SW 1271 (cell line): Measurements from ENCODE around the gene FXYD5.
A peak's percentile ranks its signal among the peaks of the same experiment; 100 is the strongest.
"Not testable (repeated sequence)": the region's sequence is repeated elsewhere in the genome, so short reads cannot be mapped to it uniquely, and the experiment has no call there.

ENCODE experiments used
- DNase-seq, 2 experiments: peaks; one replicate each; lab custom pipeline; 2025; lab: John Stamatoyannopoulos, UW

FXYD5 gene

DNA sequence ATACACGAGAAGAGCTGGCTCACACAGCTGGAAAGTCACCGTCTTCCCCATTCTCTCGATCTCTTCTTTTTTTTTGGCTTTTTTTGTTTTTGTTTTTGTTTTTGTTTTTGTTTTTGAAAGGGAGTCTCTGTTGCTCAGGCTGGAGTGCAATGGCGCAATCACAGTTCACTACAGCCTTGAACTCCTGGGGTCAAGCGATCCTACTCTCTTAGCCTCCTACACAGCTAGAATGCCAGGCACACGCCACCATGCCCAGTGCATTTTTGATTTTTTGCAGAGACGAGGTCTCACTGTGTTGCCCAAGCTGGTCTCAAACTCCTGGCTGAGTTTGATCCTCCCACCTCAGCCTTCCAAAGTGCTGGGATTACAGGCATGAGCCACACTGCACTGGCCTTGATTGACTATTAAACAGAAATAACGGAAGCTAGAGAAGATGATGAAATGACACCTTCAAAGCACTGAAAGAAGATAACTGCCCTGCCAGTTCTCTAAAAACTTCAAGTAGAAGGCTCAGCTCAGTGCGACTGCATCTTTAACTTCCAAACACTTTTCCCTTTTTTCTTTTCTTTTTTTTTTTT lies 34.9 kb upstream of the FXYD5 start:
- DNase-seq = no peak

DNA sequence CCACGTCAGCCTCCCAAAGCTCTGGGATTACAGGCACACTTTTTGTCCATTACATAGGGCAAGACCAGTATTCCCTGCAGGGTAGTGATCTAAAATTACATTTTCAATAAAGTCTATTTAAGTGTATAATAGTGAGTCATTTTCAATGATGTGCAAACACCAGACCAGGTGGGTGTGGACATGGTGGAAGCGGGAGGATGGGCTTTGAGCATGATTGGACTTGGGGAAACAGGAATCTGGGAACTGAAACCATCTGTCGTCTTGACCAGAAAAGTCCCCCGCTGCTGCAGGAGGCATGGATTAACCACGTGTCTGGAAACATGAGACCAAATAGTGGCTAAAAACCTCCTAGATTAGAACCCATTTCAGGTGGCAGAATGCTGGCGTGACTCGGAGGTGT lies 34.0 kb upstream of the FXYD5 start:
- no peak for DNase-seq

DNA sequence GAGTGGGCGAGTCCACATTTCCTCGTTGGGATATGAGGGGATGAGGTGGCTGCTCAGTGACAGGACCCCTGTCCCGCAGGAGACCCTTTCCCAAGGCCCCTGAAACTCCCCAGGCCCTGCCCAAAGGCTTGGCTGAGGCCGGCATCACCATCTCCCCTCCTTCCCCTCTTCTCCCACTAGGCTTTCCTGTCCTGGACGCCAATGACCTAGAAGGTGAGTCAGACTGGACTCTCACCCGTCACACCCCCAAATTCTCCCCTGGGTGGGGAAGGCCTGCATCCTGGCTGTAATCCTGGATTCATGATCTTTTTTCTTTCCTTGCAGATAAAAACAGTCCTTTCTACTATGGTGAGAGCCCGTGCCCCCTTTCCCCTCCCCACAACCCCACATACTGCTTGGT lies 33.6 kb upstream of the FXYD5 start:
- no peak for DNase-seq

DNA sequence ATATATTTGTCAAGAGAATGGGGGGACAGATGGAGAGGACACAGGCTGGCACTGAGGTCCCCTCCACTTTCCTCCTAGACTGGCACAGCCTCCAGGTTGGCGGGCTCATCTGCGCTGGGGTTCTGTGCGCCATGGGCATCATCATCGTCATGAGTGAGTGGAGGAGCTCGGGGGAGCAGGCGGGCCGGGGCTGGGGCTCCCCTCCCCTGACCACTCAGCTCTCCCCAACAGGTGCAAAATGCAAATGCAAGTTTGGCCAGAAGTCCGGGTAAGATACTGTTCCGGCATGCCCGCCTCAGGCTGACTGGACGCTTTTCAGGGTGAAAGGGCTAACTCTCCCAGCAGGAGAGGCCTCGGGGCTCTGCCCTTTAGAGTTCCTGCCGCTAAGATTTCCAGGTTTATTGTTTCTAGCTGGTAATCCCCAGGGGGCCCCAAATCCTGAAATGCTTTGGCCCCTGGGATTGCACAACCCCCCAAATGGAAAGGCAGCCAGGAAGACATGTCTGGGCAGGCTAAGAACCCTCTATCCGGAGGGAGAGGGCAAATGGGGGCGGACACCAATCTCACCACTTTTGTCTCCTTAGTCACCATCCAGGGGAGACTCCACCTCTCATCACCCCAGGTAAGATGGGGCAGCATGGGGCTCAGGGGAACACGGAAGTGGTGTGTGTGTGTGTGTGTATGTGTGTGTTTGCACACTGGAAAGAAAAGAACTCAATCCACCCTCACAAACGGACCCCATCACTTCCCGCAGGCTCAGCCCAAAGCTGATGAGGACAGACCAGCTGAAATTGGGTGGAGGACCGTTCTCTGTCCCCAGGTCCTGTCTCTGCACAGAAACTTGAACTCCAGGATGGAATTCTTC lies 31.6 kb upstream of the FXYD5 start:
- DNase-seq = no peak

DNA sequence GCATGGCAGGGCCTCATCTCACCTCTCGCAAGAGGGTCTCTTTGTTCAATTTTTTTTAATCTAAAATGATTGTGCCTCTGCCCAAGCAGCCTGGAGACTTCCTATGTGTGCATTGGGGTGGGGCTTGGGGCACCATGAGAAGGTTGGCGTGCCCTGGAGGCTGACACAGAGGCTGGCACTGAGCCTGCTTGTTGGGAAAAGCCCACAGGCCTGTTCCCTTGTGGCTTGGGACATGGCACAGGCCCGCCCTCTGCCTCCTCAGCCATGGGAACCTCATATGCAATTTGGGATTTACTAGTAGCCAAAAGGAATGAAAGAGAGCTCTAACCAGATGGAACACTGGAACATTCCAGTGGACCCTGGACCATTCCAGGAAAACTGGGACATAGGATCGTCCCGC lies 31.0 kb upstream of the FXYD5 start:
- DNase-seq = no peak

DNA sequence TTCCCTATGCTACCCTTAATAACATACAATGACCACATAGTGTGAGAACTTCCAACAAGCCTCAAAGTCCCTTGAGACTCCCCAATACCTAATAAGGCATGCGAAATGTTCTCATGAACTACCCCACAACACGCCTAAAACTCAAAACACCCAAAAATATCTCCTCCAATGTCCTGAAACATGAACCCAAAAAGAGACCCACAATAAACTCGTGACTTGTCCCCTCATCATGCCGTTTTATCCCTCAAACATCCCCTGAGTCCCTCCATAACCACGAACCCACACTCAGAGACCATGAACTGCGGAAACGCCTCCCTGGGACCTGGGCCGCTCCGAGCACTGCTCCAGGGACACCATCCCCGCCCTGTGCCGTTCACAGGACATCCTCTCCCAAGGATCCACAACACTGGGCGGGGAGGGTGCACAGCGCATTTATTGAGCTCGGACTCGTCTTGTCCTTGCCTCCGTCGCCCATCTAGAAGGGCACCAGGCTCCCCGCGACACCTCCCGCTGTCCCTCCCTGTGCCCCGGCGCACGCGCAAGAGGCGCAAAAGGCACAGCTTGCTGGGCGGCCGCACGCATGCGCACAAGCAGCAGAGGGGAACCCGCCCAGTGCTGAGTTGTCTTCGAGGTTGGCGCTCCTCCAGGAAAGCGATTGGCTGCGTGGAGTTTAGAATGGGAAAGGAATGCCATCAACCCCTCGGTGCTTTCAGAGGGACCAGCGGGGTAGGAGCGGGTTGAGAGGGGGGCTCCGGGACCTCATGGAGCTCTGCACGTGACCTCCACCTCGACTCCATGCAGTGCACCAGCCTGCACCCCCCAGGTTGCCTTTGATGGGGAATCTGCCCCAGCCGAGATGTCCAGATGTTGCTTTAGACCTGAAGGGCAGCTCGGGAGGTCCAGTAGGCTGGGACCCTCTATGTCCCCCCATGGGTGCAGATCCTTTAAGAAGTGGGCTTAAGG lies 30.2 kb upstream of the FXYD5 start:
- DNase-seq = peak; percentile 23 to 75

DNA sequence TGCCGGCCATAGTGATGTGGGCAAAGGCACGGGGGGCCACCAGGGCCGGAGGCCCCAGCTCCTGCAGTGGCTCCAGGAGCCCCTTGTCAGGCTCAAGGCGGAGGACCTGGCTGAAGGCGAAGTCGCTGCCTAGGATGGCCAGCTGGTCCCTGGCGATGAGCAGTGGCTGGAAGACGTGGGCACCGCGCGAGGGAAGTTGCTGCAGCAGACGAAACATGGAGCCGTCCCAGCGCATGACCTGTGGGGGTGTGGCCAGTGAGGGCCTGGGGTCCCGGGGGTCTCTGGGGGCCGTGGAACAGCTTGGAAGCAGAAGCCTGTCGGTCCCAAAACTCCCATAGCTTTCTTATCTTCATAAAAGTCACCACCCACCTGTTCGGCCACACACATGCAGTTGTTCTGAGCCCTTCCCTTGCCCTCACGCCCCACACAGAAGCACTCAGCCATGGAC lies 29.2 kb upstream of the FXYD5 start:
- no peak for DNase-seq

DNA sequence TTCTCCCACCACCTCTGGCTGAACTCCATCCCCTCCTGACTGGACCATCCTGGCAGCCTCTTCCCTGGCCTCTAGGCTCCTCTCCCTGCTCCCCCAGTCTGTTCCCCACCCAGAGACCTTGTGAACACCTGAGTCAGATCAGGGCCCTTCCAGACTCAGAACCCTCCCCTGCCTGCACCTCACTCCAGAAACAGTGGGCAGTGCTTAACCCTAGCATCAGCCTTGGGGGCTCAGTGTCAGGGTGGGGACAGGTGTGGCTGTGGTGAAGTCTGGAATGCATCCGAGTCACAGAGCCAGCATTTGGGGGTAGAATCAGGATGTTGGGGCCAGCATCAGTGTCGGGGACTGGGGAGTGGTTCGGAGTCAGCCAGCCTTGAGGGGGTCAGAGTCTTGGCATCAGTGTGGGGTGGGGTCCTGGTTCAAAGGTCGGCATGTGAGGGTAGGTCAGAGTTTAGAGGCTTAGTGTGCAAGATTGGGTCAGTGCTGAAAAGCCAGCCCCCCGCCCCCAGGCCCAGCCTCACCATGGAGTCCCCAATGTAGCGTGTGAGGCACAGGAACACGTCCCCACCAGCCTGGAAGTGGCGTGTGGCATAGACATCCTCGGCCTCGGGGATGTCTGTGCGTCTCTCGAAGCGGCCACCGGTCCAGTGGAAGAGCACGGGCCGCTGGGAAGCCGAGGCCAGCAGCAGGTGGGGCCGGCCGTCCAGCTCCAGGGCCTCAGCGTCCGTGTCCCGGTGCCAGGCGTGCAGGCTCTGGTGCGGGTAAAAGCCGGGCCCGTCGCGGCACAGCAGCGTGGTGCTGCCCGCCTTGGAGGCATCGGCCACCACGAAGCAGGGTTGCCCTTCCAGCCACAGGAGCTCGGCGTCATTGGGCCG lies 28.5 kb upstream of the FXYD5 start:
- no peak for DNase-seq

DNA sequence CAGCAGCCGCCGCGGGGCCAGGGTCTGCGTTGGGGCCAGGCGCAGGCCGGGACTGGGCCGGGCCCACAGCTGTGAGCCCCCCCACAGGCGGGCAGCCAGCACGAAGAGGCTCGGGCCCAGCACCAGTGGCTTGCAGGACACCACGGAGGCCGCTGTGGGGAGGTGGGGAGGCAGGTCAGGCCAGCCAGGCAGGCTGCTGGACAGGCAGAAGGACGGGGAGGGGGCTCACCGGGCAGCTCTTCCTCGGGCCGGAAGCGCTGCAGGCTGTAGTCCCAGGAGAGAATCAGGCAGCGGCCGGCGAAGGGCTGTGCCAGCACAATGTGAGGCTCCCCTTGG lies 27.9 kb upstream of the FXYD5 start:
- no peak for DNase-seq

DNA sequence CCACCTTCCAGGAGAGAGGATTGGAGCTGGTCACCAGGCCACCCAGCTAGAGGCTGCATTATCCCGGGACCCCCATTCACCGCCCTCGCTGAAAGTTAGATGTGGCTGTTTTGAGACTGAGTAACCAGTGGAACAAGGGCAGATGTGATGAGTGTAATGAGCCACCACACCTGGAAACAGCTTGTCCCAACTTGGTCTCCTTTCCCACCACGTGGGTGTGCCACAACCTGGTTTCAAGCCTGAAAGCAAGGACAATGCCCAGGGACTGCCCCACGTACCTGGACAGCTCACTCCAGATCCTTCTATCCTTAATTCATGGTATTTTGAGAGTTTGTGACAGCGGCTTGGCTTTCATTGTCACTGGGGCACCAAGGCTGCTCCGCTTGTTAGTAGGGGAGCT lies 26.7 kb upstream of the FXYD5 start:
- no peak for DNase-seq

DNA sequence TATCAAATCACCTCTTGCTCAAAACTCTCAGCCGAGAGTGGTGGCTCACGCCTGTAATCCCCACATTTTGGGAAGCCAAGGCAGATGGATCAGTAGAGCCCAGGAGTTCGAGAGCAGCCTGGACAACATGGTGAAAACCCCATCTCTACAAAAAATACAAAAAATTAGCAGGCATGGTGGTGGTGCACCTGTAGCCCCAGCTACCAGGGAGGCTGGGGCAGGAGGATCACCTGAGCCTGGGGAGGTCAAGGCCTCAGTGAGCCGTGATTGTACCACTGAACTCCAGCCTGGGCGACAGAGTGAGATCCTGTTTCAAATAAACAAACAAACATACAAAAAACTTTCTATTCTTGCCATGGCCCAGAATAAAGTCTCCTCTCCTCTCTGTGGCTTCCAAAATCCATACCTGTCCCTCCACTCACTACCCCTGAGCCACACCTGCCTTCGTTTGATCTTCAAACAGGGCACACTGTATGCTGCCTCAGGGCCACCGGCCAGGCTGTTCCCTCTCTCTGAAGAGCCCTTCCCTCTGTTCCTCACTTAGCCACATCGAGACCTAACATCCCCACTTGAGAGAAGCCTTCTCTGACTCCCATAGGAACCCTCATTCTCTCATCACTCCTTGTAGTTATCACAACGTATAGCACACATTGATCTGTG lies 26.0 kb upstream of the FXYD5 start:
- DNase-seq = no peak

DNA sequence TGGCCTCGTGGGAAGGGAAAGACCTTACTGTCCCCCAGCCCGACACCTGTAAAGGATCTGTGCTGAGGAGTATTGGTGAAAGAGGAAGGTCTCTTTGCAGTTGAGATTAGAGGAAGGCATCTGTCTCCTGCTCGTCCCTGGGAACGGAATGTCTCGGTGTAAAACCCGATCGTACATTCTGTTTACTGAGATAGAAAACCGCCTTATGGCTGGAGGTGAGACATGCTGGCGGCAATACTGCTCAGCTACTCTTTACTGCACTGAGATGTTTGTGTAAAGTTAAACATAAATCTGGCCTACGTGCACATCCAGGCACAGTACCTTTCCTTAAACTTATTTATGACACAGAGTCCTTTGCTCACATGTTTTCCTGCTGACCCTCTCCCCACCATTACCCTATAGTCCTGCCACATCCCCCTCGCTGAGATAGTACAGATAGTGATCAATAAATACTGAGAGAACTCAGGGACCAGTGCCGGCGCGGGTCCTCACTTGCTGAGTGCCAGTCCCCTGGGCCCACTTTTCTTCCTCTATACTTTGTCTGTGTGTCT lies 24.7 kb upstream of the FXYD5 start:
- not testable (repeated sequence) for DNase-seq

DNA sequence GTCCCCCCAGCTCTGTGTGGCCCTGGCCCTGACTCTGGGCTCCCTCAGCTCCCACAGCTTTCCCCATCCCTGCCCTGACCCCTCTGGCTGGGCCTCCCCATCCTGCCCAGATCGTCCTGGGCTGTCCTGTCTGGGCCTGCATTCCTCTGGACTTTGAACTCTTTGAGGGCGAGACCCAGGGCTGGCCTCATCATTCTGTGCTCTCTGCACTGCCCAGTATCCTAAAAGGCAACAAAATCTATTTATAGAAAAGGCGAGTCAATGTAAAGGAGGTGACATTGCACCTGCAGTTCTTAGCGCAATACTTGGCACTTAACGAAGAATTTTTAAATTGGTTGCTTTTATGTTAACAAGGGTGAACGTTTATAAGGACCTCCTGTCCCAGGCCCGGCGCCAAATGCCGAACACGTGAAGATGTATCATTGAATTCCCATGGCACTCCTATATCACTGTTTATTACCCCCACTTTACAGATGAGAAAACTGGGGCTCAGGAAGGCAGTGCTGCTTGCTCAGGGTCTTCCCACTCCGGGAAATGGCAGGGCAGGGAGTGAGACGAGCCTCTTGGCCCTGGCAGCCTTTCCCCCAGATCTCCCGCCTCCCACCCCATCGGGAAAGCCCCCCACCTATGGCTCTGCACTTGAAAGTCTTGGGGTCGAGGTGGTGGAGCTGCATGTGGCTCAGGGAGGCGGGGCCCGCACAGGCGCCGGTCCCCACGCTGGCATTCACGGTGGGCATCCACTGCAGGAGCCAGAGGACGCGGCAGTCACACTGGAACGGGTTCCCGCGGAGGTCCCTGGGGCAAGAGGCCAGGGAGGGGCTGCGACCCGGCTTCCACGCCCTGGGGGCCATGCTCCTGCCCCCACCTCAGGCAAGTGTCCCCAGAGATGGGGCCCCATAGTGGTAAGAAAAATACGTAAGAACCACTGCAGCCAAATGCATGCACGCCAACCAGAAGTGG lies 23.5 kb upstream of the FXYD5 start:
- no peak for DNase-seq

DNA sequence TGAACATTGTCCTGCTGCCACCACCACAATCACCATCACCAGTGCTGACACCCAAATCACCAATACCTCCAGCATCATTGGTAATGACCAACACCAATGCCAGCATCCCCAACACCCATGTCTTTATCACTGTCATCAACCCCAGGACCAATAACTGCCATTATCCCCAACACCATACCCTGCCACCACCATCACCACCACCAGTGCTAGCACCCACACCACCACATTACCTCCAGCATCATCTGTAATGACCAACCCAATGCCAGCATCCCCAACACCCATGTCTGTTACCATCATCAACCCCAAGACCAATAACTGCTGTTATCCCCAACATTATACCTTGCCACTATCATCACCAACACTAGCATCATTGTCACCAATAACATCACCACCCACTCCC lies 22.3 kb upstream of the FXYD5 start:
- no peak for DNase-seq

DNA sequence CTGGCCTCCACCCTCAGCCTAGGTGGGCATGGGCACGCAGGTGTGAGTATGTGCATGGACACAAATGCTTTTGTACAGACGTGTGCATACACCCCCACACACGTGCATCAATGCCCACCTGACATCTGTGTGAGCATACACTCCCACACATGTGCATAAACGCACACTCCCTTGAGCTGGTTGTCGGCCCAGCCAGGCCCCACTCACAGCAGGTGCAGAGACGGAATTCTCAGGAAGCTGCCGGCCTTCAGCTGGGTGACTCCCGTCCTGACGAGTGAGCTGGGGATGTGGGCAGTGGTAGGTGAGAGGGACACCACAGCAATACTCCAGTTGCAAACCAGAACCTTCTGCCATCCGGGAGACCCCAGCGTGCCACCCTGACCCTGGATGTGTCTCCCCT lies 20.7 kb upstream of the FXYD5 start:
- no peak for DNase-seq

DNA sequence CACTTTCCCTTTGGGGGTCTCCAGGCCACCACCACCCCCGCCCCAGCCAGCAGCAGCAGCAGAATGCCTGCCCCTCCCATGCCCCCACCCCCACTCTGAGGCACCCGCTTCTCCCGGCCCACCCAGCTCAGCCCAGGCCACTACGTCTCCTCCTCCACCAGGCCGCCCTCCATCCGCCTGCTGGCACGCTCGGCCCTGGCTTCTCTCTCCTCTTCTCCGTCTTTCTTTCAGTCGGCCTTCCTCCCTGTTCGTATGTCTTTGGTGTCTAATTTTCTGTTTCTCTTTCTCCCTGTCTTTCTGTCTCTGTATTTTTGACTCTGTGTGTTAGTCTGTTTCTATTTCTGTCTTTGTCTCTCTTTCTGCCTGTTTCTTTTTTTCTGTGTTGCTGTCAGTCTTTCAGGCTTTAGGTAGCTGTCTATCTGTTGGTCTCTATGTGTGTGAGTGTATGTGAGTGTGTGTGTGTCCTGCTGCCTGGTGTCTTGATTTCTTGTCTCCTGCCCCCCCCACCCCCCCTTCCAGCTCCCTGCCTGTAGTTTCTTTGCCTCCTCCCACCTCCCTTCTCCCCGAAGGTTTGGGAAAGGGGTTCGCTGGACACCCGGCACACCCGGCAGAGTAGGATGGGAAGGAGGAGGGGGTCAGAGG lies 19.8 kb upstream of the FXYD5 start, which contains the start of gene LGI4:
LGI4 (minus strand) TSS at position 459 of the 642 bp plus-strand sequence; CDS start at position 80, 379 bp downstream.
- DNase-seq = no peak

DNA sequence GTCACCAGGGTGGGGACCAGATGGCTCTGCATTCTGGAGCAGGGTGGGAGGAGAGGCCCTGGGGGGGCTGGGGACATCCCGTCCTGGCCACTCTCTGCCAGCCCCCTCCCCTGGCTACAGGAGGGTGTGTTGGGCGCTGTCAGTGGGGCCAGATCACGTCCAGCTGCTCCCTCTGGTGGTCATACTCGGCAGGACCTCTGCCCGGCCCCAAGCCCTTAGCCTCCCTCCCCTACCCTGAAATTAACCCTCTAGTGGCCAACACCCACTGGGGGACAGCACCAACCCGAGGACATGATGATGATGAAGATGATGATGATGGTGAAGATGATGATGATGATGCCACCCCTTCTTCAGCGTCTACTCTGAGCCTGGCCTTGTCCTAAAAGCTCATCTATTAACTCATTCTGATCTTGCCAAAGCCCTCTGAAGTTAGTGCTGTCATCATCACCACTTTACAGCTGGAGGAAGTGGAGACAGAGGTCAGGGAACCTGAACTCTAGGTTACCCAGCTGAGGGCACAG lies 19.1 kb upstream of the FXYD5 start:
- DNase-seq = peak in 1 of 2 experiments; percentile 38

DNA sequence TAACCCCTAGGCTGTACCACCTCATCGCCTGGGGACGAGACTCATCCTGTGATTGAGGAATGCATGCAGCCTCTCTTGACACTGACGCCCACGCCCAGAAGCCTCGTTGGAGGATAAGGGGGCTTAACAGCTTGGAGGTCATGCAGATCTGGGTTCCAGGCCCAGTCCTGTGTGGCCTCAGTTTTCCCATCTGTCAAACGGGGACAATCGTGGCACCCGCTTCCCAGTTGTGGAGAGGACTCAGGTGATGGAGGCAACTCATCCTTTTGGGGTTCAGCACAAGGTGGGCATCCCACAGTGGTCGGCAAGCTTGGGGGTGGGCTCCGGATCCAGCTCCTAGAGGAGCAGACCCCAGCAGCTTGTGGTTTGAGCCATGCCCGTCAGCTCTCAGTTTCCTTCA lies 18.3 kb upstream of the FXYD5 start:
- no peak for DNase-seq
